Measurements from ENCODE around the gene SNX30.

The SNX30 gene

DNA sequence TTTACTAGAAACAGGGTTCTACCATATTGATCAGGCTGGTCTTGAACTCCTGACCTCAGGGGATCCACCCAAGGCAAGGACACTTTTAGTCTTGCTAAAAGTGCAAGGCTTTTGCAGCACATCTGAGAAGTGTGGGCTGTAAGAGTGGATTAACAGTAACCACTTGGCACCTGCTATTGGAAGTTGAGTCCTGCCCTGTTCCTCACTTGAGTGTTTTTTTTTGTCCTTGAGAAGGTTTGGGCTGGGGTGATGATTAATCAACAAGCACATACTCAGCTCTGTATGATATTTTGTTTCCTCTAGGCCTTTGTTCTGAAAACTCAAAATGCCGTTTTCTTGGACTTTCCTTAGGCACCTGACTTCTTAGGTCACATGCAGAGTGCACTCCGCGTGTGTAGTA lies 37.4 kb downstream of the SNX30 start:
- no peak for TF ChIP-seq CTCF (IDR thresholded peaks at IDR 0.05; ENCODE audit: low read depth, low read length, missing control alignments)
- H3K4me3 ChIP-seq (ENCODE audit: low read depth, low read length) = no peak overlapping the region
- no peak for DNase-seq (ENCODE audit: low read depth)

DNA sequence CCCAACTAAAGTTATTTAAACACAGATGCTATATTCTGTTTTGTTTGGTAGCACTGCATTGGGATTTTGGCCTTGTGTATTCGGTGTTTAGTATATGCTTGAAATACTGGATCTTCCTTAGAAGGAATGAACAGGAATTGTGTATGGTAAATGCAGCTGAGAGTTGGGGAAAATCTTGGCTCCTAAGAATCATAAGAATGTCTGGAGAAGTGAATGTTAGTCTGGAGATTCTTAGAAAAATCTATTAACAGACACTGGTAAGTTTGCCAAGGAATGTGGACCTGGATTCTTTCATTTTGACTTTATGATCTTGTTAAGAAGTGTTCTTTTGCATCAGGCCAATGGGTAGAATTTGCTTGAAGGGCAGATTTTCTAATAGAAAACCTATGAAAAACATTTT lies 38.9 kb downstream of the SNX30 start:
- DNase-seq (ENCODE audit: low read depth) = no peak
- no peak for TF ChIP-seq CTCF (IDR thresholded peaks at IDR 0.05; ENCODE audit: low read depth, low read length, missing control alignments)
- no peak overlapping the region for H3K4me3 ChIP-seq (ENCODE audit: low read depth, low read length)

GRCh38 chr9:112789891-112790774 lies 39.6 kb downstream of the SNX30 start:
- no peak overlapping the region for H3K4me3 ChIP-seq (ENCODE audit: low read depth, low read length)
- no peak for DNase-seq (ENCODE audit: low read depth)
- TF ChIP-seq CTCF (IDR thresholded peaks at IDR 0.05; ENCODE audit: low read depth, low read length, missing control alignments) = no peak

GRCh38 chr9:112792670-112793069 lies 42.1 kb downstream of the SNX30 start:
- TF ChIP-seq CTCF (IDR thresholded peaks at IDR 0.05; ENCODE audit: low read depth, low read length, missing control alignments) = no peak
- DNase-seq (ENCODE audit: low read depth) = no peak
- no peak overlapping the region for H3K4me3 ChIP-seq (ENCODE audit: low read depth, low read length)

- DNase-seq (ENCODE audit: low read depth) = no peak
- no peak overlapping the region for H3K4me3 ChIP-seq (ENCODE audit: low read depth, low read length)
- peak; percentile 98 for TF ChIP-seq CTCF (IDR thresholded peaks at IDR 0.05; ENCODE audit: low read depth, low read length, missing control alignments)
These were observed 42.8 kb downstream of the SNX30 start for GRCh38 chr9:112793213-112793810.

DNA sequence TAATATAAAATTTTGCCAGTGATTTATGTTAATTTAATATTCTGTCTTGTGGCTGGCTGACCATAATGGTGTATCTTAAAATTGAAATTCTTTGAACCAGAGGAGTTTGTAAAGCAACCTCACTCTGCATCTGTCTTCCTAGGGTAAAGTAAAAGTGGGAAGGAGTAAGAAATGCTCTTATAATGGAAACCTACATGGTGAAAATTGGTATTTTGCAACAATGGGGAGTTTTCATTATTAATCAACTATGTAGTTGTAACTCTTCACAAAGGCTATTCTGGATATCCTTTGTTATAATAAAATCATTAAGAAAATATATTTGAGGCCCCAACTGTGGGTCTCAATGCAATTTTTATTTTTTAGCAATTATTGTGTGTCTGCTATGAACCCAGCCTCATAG lies 44.2 kb downstream of the SNX30 start:
- no peak overlapping the region for H3K4me3 ChIP-seq (ENCODE audit: low read depth, low read length)
- DNase-seq (ENCODE audit: low read depth) = no peak
- no peak for TF ChIP-seq CTCF (IDR thresholded peaks at IDR 0.05; ENCODE audit: low read depth, low read length, missing control alignments)
